Caco-2 (cell line): ENCODE measurements around the gene HOXD11. TPM values are rescaled to one million over a fixed set of nuclear protein-coding genes. Genes with fewer than 3 reads are reported as not detected.

Experiments used
- BruUV-seq: library from RNA; stranded (reverse); fragments of 400-500 nt; replicated peaks from 2 replicates; lab custom pipeline; 2021; lab: Mats Ljungman, UMichigan
- CTCF ChIA-PET: fragments of 300-600 bp; sonication (Branson Sonifier 250); formaldehyde crosslinking; loops from one replicate; lab custom pipeline; 2022; ENCODE audit warnings: antibody characterized with exemption; lab: Charles Lee
- POLR2A ChIA-PET: fragments of 300-600 bp; sonication (Branson Sonifier 250); formaldehyde crosslinking; loops from one replicate; lab custom pipeline; 2022; ENCODE audit warnings: antibody characterized with exemption; lab: Charles Lee
- DNase-seq, 2 experiments: peaks; one replicate each; pipeline versions ENCODE4 v3.0.0 to v3.0.0-alpha.2; 2020 to 2022
- H3K27me3 ChIP-seq: replicated peaks from 2 replicates; pipeline ENCODE4 v1.6.0; 2011; ENCODE audit warnings: low read length; ENCODE audit not compliant: control insufficient read depth, insufficient read depth
- H3K36me3 ChIP-seq: 2 replicates; pipeline ENCODE4 v1.5.1; 2011; ENCODE audit warnings: low read length; ENCODE audit not compliant: control insufficient read depth, insufficient read depth
- H3K4me1 ChIP-seq: fragments of 250-450 bp; sonication (Bioruptor Pico); 2 replicates; pipeline ENCODE4 v1.5.1; 2020; ENCODE audit warnings: mild to moderate bottlenecking
- H3K4me3 ChIP-seq: 2 replicates; pipeline ENCODE4 v1.5.1; 2011; ENCODE audit warnings: low read depth, mild to moderate bottlenecking, control low read depth, low read length
- H3K9me3 ChIP-seq: fragments of 250-450 bp; sonication (Bioruptor Pico); 2 replicates; pipeline ENCODE4 v1.5.1; 2020; ENCODE audit warnings: mild to moderate bottlenecking, moderate library complexity
- H3K27ac Mint-ChIP-seq: one replicate; pipeline ENCODE4 v1.8.0; 2022; ENCODE audit warnings: mixed read lengths; ENCODE audit not compliant: unreplicated experiment
- H3K27me3 Mint-ChIP-seq: one replicate; pipeline ENCODE4 v1.8.0; 2022; ENCODE audit warnings: mixed read lengths; ENCODE audit not compliant: insufficient read depth, unreplicated experiment
- H3K36me3 Mint-ChIP-seq: one replicate; pipeline ENCODE4 v1.8.0; 2022; ENCODE audit warnings: mild to moderate bottlenecking, mixed read lengths; ENCODE audit not compliant: insufficient read depth, unreplicated experiment
- H3K4me1 Mint-ChIP-seq: one replicate; pipeline ENCODE4 v1.8.0; 2022; ENCODE audit warnings: low read depth, mixed read lengths; ENCODE audit not compliant: unreplicated experiment
- H3K4me3 Mint-ChIP-seq: one replicate; pipeline ENCODE4 v1.8.0; 2022; ENCODE audit warnings: mild to moderate bottlenecking, moderate library complexity, mixed read lengths; ENCODE audit not compliant: unreplicated experiment
- H3K9me3 Mint-ChIP-seq: one replicate; pipeline ENCODE4 v1.8.0; 2022; ENCODE audit warnings: mixed read lengths; ENCODE audit not compliant: unreplicated experiment
- intact Hi-C: fragments of 100-400 bp; cut with micrococcal nuclease; formaldehyde crosslinking; loops from one replicate; pipeline ENCODE4 v1.10.0; 2022; ENCODE audit not compliant: unreplicated experiment
- total RNA-seq: library from RNA; stranded (reverse); gene quantifications from 2 replicates; pipeline ENCODE4 v1.2.3, GENCODE V29; 2022
- TF ChIP-seq, protein P1 (sequence below), 2 experiments: fragments of 200-600 bp in 1 of 2; IDR thresholded peaks; 1 replicate in 1 of 2; 2 replicates in 1 of 2; pipeline versions ENCODE4 v1.5.1 to v1.8.0; 2011 to 2022; ENCODE audit warnings: antibody characterized with exemption in 1 of 2, control low read depth in 1 of 2, inconsistent platforms in 1 of 2, low read depth in 1 of 2, low read length in 1 of 2, mild to moderate bottlenecking in 1 of 2, moderate library complexity in 1 of 2; ENCODE audit not compliant: insufficient read depth in 1 of 2, severe bottlenecking in 1 of 2, unreplicated experiment in 1 of 2

HOXD11 gene
- total RNA-seq, 1 experiment from 2014 or later = not detected

DNA sequence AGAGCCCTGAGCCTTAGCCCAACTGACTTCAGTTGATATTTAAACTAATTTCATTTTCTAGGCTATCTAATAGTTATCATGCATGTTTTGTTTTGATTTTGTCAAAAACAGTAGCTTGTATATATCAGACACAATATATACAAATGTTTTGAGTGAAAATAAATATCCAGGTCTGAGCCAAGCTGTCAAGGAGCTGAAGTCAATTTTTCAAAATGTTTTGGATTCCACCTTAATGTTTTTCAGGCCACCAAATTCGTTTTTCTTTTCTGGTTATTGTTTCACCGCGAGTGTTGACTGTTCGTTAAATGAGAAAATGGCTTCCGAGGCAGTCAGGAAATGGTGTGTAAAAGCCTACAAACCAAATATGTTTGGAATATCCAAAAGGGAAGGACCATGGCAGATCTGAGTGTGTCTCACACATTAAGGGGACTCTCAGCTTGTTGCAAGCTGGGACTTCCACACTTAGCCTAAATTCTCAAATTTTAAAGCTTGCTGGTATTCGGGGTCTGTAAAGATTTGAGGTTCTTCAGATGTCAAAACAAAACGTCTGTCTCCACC, 4.7 kb upstream of the HOXD11 start:
- H3K4me3 Mint-ChIP-seq = no peak overlapping the region
- POLR2A ChIA-PET = no interaction called here
- Histone ChIP-seq H3K9me3 (no peaks in the 10 kb centered on the region), H3K4me3 (no peak overlapping the region), H3K36me3 (no peaks in the 10 kb centered on the region), H3K27me3 (peaks cover 10% of the 10 kb centered on the region), H3K4me1 (peaks cover 24% of the 10 kb centered on the region)
- H3K9me3 Mint-ChIP-seq = no peaks in the 10 kb centered on the region
- CTCF ChIA-PET = no interaction called here
- H3K27me3 Mint-ChIP-seq = peaks cover 51% of the 10 kb centered on the region
- no peak for DNase-seq
- no peak overlapping the region for H3K27ac Mint-ChIP-seq
- H3K4me1 Mint-ChIP-seq = peaks cover 15% of the 10 kb centered on the region
- H3K36me3 Mint-ChIP-seq = no peaks in the 10 kb centered on the region
- TF ChIP-seq, protein P1, sequence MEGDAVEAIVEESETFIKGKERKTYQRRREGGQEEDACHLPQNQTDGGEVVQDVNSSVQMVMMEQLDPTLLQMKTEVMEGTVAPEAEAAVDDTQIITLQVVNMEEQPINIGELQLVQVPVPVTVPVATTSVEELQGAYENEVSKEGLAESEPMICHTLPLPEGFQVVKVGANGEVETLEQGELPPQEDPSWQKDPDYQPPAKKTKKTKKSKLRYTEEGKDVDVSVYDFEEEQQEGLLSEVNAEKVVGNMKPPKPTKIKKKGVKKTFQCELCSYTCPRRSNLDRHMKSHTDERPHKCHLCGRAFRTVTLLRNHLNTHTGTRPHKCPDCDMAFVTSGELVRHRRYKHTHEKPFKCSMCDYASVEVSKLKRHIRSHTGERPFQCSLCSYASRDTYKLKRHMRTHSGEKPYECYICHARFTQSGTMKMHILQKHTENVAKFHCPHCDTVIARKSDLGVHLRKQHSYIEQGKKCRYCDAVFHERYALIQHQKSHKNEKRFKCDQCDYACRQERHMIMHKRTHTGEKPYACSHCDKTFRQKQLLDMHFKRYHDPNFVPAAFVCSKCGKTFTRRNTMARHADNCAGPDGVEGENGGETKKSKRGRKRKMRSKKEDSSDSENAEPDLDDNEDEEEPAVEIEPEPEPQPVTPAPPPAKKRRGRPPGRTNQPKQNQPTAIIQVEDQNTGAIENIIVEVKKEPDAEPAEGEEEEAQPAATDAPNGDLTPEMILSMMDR (IDR thresholded peaks at IDR 0.05; ENCODE audit: insufficient read depth in 1 of 2, low read depth in 1 of 2, low read length in 1 of 2, severe bottlenecking in 1 of 2, unreplicated experiment in 1 of 2) = no peak
- no TSS peak for BruUV-seq
- intact Hi-C loops = no loop called here

DNA sequence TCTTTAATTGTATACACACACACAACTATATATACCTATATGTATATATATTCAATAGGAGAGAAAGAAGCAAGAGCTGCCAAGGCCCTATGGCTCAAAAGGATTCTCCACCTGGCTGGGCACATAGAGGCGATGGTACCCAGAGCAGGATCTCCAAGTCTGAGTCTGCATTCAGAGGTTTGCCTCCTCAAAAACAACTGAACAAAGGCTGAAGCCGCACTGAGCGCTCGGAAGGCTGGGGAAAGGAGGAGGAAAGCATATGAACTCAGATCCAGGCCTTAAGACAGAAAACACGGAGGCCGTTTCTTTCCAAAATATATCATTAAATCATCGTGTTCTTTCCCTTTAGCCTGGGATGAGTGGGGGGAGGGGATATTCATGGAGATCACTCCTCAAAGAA, 3.9 kb upstream of the HOXD11 start:
- intact Hi-C loops = no loop called here
- Mint-ChIP-seq H3K36me3 (no peaks in the 10 kb centered on the region), H3K9me3 (no peaks in the 10 kb centered on the region), H3K4me1 (peaks cover 15% of the 10 kb centered on the region), H3K27ac (no peak overlapping the region), H3K4me3 (no peak overlapping the region), H3K27me3 (peaks cover 47% of the 10 kb centered on the region)
- H3K36me3 ChIP-seq = no peaks in the 10 kb centered on the region
- peaks cover 18% of the 10 kb centered on the region for H3K4me1 ChIP-seq
- no TSS peak for BruUV-seq
- ChIA-PET CTCF (no interaction called here), POLR2A (no interaction called here)
- DNase-seq = no peak
- peaks cover 10% of the 10 kb centered on the region for H3K27me3 ChIP-seq
- TF ChIP-seq, protein P1 (IDR thresholded peaks at IDR 0.05; ENCODE audit: insufficient read depth in 1 of 2, low read depth in 1 of 2, low read length in 1 of 2, severe bottlenecking in 1 of 2, unreplicated experiment in 1 of 2) = no peak
- H3K4me3 ChIP-seq = no peak overlapping the region
- no peaks in the 10 kb centered on the region for H3K9me3 ChIP-seq

GRCh38 chr2:176103742-176104315, 3.3 kb upstream of the HOXD11 start:
- H3K27me3 ChIP-seq = peaks cover 10% of the 10 kb centered on the region
- Mint-ChIP-seq H3K27ac (no peak overlapping the region), H3K27me3 (peaks cover 49% of the 10 kb centered on the region), H3K36me3 (no peaks in the 10 kb centered on the region), H3K4me3 (no peak overlapping the region), H3K9me3 (no peaks in the 10 kb centered on the region), H3K4me1 (peaks cover 15% of the 10 kb centered on the region)
- intact Hi-C loops = no loop called here
- H3K9me3 ChIP-seq = no peaks in the 10 kb centered on the region
- POLR2A ChIA-PET = no interaction called here
- peaks cover 15% of the 10 kb centered on the region for H3K4me1 ChIP-seq
- H3K4me3 ChIP-seq = no peak overlapping the region
- no TSS peak for BruUV-seq
- no peaks in the 10 kb centered on the region for H3K36me3 ChIP-seq
- no peak for DNase-seq
- TF ChIP-seq, protein P1 (IDR thresholded peaks at IDR 0.05; ENCODE audit: insufficient read depth in 1 of 2, low read depth in 1 of 2, low read length in 1 of 2, severe bottlenecking in 1 of 2, unreplicated experiment in 1 of 2) = no peak
- CTCF ChIA-PET = no interaction called here
